IPS-20b (cell line): ENCODE data around the gene GOSR2.
"Not testable (repeated sequence)": the region's sequence is repeated elsewhere in the genome, so short reads cannot be mapped to it uniquely, and the experiment has no call there.

Experiments used
- H3K27ac ChIP-seq: one replicate; pipeline ENCODE4 v1.5.1; 2013; ENCODE audit warnings: low read length
- H3K27me3 ChIP-seq: 2 replicates; pipeline ENCODE4 v1.6.1; 2013; ENCODE audit warnings: mild to moderate bottlenecking, low read length, inconsistent platforms; ENCODE audit not compliant: insufficient read depth
- H3K36me3 ChIP-seq: 2 replicates; pipeline ENCODE4 v1.6.1; 2013; ENCODE audit warnings: low read depth, mild to moderate bottlenecking, inconsistent platforms, low read length, moderate library complexity; ENCODE audit not compliant: insufficient read depth
- H3K4me1 ChIP-seq: 2 replicates; pipeline ENCODE4 v1.6.1; 2013; ENCODE audit warnings: mild to moderate bottlenecking, control low read depth, inconsistent platforms, low read length, moderate library complexity; ENCODE audit not compliant: insufficient read depth
- H3K4me3 ChIP-seq: 2 replicates; pipeline ENCODE4 v1.5.1; 2013; ENCODE audit warnings: mild to moderate bottlenecking, low read length, inconsistent platforms
- H3K9ac ChIP-seq: 2 replicates; pipeline ENCODE4 v1.6.1; 2013; ENCODE audit warnings: low read depth, mild to moderate bottlenecking, inconsistent platforms, low read length, moderate library complexity
- H3K9me3 ChIP-seq: 2 replicates; pipeline ENCODE4 v1.6.1; 2013; ENCODE audit warnings: mild to moderate bottlenecking, low read depth, low read length, inconsistent platforms; ENCODE audit not compliant: insufficient read depth

GOSR2 gene

GRCh38 chr17:46916211-46916610 is 6.7 kb upstream of the GOSR2 start:
- Histone ChIP-seq H3K36me3 (no peaks in the 10 kb centered on the region), H3K27ac (no peak overlapping the region), H3K27me3 (no peaks in the 10 kb centered on the region), H3K4me1 (no peaks in the 10 kb centered on the region), H3K4me3 (no peak overlapping the region), H3K9me3 (no peaks in the 10 kb centered on the region), H3K9ac (no peak overlapping the region)

DNA sequence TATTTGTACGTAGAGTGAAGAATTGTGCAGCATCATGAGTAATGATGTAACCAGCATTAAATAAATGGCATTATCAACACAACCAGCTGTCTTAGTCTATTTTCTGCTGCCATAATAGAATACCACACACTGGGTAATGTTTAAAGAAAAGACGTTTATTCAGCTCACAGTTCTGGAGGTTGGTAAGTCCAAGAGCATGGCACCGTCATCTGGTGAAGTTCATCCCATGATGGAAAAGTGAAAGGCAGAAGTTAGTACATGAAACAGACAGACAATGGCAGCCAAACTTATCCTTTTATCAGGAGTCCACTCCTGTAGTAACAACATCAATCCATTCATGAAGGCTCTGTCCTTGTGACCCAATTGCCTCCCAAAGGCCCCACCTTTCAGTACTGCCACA is 6.3 kb upstream of the GOSR2 start:
- Histone ChIP-seq H3K9me3 (no peaks in the 10 kb centered on the region), H3K27me3 (no peaks in the 10 kb centered on the region), H3K27ac (no peak overlapping the region), H3K36me3 (no peaks in the 10 kb centered on the region), H3K4me3 (no peak overlapping the region), H3K9ac (no peak overlapping the region), H3K4me1 (no peaks in the 10 kb centered on the region)

DNA sequence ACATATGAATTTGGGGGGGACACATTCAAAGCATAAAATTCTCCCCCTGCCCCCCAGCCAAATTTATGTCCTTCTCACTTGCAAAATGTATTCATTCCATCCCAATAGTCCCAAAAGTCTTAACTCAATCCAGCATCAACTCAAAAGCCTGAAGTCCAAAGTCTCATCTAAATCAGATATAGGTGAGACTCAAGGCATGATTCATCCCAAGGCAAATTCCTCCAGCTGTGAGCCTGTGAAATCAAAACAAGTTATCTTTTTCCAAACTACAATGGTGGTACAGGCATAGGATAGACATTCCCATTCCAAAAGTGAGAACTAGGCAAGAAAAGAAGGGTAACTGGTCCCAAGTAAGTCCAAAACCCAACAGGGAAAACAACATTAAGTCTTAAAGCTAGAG is 5.9 kb upstream of the GOSR2 start:
- Histone ChIP-seq H3K4me3 (no peak overlapping the region), H3K27ac (no peak overlapping the region), H3K9me3 (no peaks in the 10 kb centered on the region), H3K9ac (no peak overlapping the region), H3K27me3 (no peaks in the 10 kb centered on the region), H3K36me3 (no peaks in the 10 kb centered on the region), H3K4me1 (no peaks in the 10 kb centered on the region)

- Histone ChIP-seq H3K27ac (no peak overlapping the region), H3K4me3 (no peak overlapping the region), H3K36me3 (no peaks in the 10 kb centered on the region), H3K4me1 (no peaks in the 10 kb centered on the region), H3K27me3 (no peaks in the 10 kb centered on the region), H3K9me3 (no peaks in the 10 kb centered on the region), H3K9ac (no peak overlapping the region)
Measured at GRCh38 chr17:46917516-46917915, 5.4 kb upstream of the GOSR2 start.

- not testable (repeated sequence) for H3K4me1 ChIP-seq, H3K36me3 ChIP-seq, H3K27ac ChIP-seq, H3K9me3 ChIP-seq, H3K27me3 ChIP-seq, H3K9ac ChIP-seq
- 0 out of 2 replicates have a peak overlapping the region, but pooled peaks have one; percentile 94 for H3K4me3 ChIP-seq
Measured at GRCh38 chr17:46921962-46922361, 998 bp upstream of the GOSR2 start.

DNA sequence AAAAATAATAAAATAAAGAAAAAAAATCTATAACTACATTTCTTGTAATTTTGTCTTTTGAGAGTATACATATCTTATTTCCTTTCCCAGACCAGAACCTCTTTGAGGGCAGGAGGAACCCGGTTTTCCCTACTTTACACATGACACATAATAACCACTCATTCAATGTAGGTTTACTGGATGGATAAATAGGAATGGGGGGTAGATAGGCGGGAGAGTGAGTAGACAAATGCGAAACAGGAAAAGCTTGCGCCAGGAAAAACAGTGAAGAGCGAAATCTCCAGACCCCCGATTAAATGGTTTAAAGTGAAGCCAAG is 515 bp upstream of the GOSR2 start:
- peak overlapping the region; percentile 94 for H3K4me3 ChIP-seq
- H3K9me3 ChIP-seq: no peaks in the 10 kb centered on the region
- H3K27me3 ChIP-seq: no peaks in the 10 kb centered on the region
- H3K9ac ChIP-seq: peak overlapping the region; percentile 93; the same call in 1 of the 2 replicates
- H3K36me3 ChIP-seq: no peaks in the 10 kb centered on the region
- peaks cover 7% of the 10 kb centered on the region; the same call in 1 of the 2 replicates for H3K4me1 ChIP-seq
- peak overlapping the region; percentile 94 for H3K27ac ChIP-seq

GRCh38 chr17:46925185-46925868 is 2.4 kb downstream of the GOSR2 start:
- Histone ChIP-seq H3K9ac (no peak overlapping the region), H3K27ac (no peak overlapping the region), H3K27me3 (no peaks in the 10 kb centered on the region), H3K36me3 (peaks cover 12% of the 10 kb centered on the region), H3K4me3 (no peak overlapping the region), H3K4me1 (peaks cover 7% of the 10 kb centered on the region; the same call in 1 of the 2 replicates), H3K9me3 (no peaks in the 10 kb centered on the region)

DNA sequence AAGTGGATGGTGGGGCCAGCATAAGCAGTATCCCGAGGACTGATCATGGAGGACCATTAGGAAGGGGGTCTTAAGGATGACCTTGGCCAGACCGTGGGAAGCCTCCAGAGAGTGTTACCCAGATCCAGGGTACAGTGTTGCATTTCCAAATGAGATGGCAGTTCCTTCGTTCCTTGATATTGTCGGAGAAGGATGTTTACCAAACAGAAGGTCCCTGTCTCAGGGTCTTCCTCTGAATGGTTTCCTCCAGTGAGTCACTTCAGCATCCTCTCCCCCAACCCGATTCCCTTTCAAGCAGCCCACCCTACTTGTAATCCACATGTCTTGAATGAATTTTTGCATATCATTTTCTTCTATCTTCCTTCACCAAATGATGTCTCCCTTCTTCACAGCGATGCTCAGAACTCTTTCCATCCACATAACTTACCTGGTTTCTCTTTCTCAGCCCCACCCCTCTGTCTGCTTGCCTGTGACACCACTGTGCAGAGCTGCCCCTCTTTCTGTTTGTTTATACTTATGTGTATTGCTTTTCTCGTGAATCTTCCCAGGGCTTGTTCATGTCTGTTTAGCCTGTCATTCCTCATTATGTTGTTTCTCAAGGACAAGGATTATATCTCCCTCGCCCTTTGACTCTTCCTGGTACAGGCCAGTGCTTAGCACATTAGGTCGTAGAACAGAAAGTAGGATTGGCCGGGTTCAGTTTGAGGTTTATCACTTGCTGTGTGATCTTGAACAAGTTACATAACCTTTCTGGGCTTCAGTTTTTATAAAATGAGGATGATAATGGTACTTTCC is 5.7 kb downstream of the GOSR2 start:
- no peak overlapping the region for H3K27ac ChIP-seq
- H3K4me1 ChIP-seq: peaks cover 7% of the 10 kb centered on the region; the same call in 1 of the 2 replicates
- H3K9me3 ChIP-seq: no peaks in the 10 kb centered on the region
- no peak overlapping the region for H3K9ac ChIP-seq
- no peak overlapping the region for H3K4me3 ChIP-seq
- no peaks in the 10 kb centered on the region for H3K27me3 ChIP-seq
- H3K36me3 ChIP-seq: peaks cover 45% of the 10 kb centered on the region

DNA sequence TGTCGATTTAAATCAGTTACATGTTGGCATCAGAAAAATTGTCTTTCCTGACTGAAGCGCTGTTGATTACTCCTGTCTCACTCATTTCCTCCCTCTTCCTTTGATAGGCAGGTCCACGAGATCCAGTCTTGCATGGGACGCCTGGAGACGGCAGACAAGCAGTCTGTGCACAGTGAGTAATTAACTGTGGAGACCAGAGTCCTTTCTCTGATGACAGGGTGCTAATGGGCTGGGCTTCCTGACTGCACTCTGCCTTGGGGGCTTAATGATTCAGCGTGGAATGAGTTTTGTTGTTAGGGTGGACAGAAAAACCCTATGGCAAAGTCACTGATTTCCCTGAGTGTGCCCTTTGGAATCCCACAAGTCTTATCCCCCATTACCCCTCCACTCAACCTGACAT is 6.5 kb downstream of the GOSR2 start:
- Histone ChIP-seq H3K9me3 (no peaks in the 10 kb centered on the region), H3K27me3 (no peaks in the 10 kb centered on the region), H3K9ac (no peak overlapping the region), H3K27ac (no peak overlapping the region), H3K36me3 (peaks cover 52% of the 10 kb centered on the region), H3K4me1 (no peaks in the 10 kb centered on the region; the same call in 1 of the 2 replicates), H3K4me3 (no peak overlapping the region)

- H3K27me3 ChIP-seq: no peaks in the 10 kb centered on the region
- H3K9ac ChIP-seq: no peak overlapping the region
- H3K4me3 ChIP-seq: no peak overlapping the region
- H3K27ac ChIP-seq: no peak overlapping the region
- H3K9me3 ChIP-seq: no peaks in the 10 kb centered on the region
- peaks cover 59% of the 10 kb centered on the region for H3K36me3 ChIP-seq
- H3K4me1 ChIP-seq: no peaks in the 10 kb centered on the region
Measured at GRCh38 chr17:46930051-46930450, 7.1 kb downstream of the GOSR2 start.

GRCh38 chr17:46931596-46931995 is 8.6 kb downstream of the GOSR2 start:
- Histone ChIP-seq H3K36me3 (peaks cover 74% of the 10 kb centered on the region), H3K4me3 (no peak overlapping the region), H3K9ac (no peak overlapping the region), H3K4me1 (no peaks in the 10 kb centered on the region), H3K27ac (no peak overlapping the region), H3K27me3 (no peaks in the 10 kb centered on the region), H3K9me3 (no peaks in the 10 kb centered on the region)

- H3K36me3 ChIP-seq: peaks cover 97% of the 10 kb centered on the region
- H3K27ac ChIP-seq: no peak overlapping the region
- H3K4me1 ChIP-seq: no peaks in the 10 kb centered on the region
- no peak overlapping the region for H3K4me3 ChIP-seq
- no peaks in the 10 kb centered on the region for H3K9me3 ChIP-seq
- no peaks in the 10 kb centered on the region for H3K27me3 ChIP-seq
- H3K9ac ChIP-seq: no peak overlapping the region
Measured at GRCh38 chr17:46935658-46936266, 12.8 kb downstream of the GOSR2 start.
